Measurements from ENCODE around the gene CDK6. TPM values are rescaled to one million over a fixed set of nuclear protein-coding genes. Genes with fewer than 3 reads are reported as not detected.

CDK6 gene
- total and polyA plus RNA-seq, 9 of the 15 experiments (the other 6 are each of a cell fraction or from before 2014, with no cell fraction given) = 7.6 to 109 (median 44.4) TPM

GRCh38 chr7:92762851-92763250 is 73.5 kb downstream of the CDK6 start:
- 0 out of 2 replicates have a peak, but pooled peaks cover 4% of the 10 kb centered on the region for H4K20me1 ChIP-seq (replicated peaks; ENCODE audit: control insufficient read depth, insufficient read depth, low read length)
- ChIA-PET POLR2A (interaction anchor here (1.2 kb wide), 1 partner anchor 9 kb away, joined by 4 read pairs; no protein-coding TSS in a partner anchor), CTCF (ENCODE audit: low intra/inter-chr PET ratio) (no interaction called here)
- H3K4me3 ChIP-seq = no peak overlapping the region
- BruUV-seq (replicated peaks) = no TSS peak
- H3K36me3 ChIP-seq (ENCODE audit: control insufficient read depth, insufficient read depth, low read length) = peaks cover 16% of the 10 kb centered on the region; the same call in 2 of the 3 replicates
- in situ Hi-C loops (cut with MboI) (no loop called here), intact Hi-C loops (cut with micrococcal nuclease) (no loop called here)
- H3K4me2 ChIP-seq (ENCODE audit: insufficient read depth, low read length) = no peak overlapping the region
- no peaks in the 10 kb centered on the region for H3K27me3 ChIP-seq (ENCODE audit: control insufficient read depth in 2 of 2, insufficient read depth in 2 of 2, low read length in 2 of 2)
- H3K9me3 ChIP-seq (replicated peaks; ENCODE audit: control insufficient read depth, insufficient read depth, low read depth, low read length) = no peaks in the 10 kb centered on the region
- H3K9me1 ChIP-seq (ENCODE audit: control insufficient read depth, insufficient read depth, low read length) = no peaks in the 10 kb centered on the region
- H2AFZ ChIP-seq (ENCODE audit: low read depth, low read length) = no peak overlapping the region
- H3K4me1 ChIP-seq (replicated peaks in 1 of 2; ENCODE audit: control insufficient read depth in 2 of 2, insufficient read depth in 2 of 2, low read length in 2 of 2) = peaks cover 4 to 12% of the 10 kb centered on the region in 2 experiments; a peak in 3 of 5 replicates
- DNase-seq (ENCODE audit: extremely low read depth in 1 of 4, low spot score in 3 of 4) (no peak), ATAC-seq (no peak), FAIRE-seq (no peak)
- 98% methylated on average over 3 of the region's 3 CpGs for WGBS (ENCODE audit: insufficient coverage, low coverage, missing lambda C conversion rate)
- TF ChIP-seq SPI1 (IDR thresholded peaks at IDR 0.05; ENCODE audit: borderline replicate concordance, low read depth, low read length) (no peak), SRSF9 (IDR thresholded peaks at IDR 0.05; ENCODE audit: borderline replicate concordance, low read depth, low read length) (no peak), GABPB2 (CRISPR knock-in tag; conservative IDR thresholded peaks at IDR 0.05) (no peak), CBX3 (IDR thresholded peaks at IDR 0.05; ENCODE audit: borderline replicate concordance in 1 of 2, low read length in 2 of 2) (no peak), SREBF1 (IDR thresholded peaks at IDR 0.05; ENCODE audit: borderline replicate concordance, low read depth, low read length) (no peak), XRCC3 (IDR thresholded peaks at IDR 0.05) (no peak), CHD7 (IDR thresholded peaks at IDR 0.05; ENCODE audit: low read depth, low read length) (no peak), DIDO1 (tag; IDR thresholded peaks at IDR 0.05; ENCODE audit: low read depth) (no peak)
- no peak overlapping the region for H3K9ac ChIP-seq (ENCODE audit: insufficient read depth in 1 of 2, low read depth in 2 of 2, low read length in 2 of 2)
- peaks cover 42% of the 10 kb centered on the region for H3K79me2 ChIP-seq (ENCODE audit: control insufficient read depth, insufficient read depth, low read length)
- H3K27ac ChIP-seq (ENCODE audit: extremely low read depth, low read depth, low read length) = no peak overlapping the region

All from K562 (cell line).